Prostate gland (tissue), 2 donors: ENCODE measurements around the gene GRB10. TPM values are rescaled to one million over a fixed set of nuclear protein-coding genes. Genes with fewer than 3 reads are reported as not detected.

Experiments used
- DNase-seq: peaks from one replicate; pipeline ENCODE4 v3.0.0-alpha.2; 2019; ENCODE audit warnings: low spot score
- H3K27ac ChIP-seq, 2 donors: fragments of 200-600 bp; sonication (generic); 2 replicates each; pipeline ENCODE4 v1.5.1; 2017 to 2019
- H3K27me3 ChIP-seq: fragments of 200-600 bp; sonication (generic); replicated peaks from 2 replicates; pipeline ENCODE4 v1.5.1; 2019; ENCODE audit not compliant: insufficient read depth
- H3K36me3 ChIP-seq, 2 donors: fragments of 200-600 bp; sonication (generic); 1 replicate in 1 of 2; 2 replicates in 1 of 2; pipeline versions ENCODE4 v1.5.1 to v1.8.1; 2017 to 2019
- H3K4me1 ChIP-seq: fragments of 200-600 bp; sonication (generic); replicated peaks from 2 replicates; pipeline ENCODE4 v1.5.1; 2019
- H3K4me3 ChIP-seq, 2 donors: fragments of 200-600 bp; sonication (generic); 2 replicates each; pipeline ENCODE4 v1.5.1; 2017 to 2019
- H3K9me3 ChIP-seq: fragments of 200-600 bp; sonication (generic); 2 replicates; pipeline ENCODE4 v1.5.1; 2017
- CTCF ChIP-seq, 4 experiments: fragments of 200-600 bp in 2 of 4; fragments of 450-650 bp in 2 of 4; sonication (generic) in 2 of 4; IDR thresholded peaks; 1 replicate in 3 of 4; 2 replicates in 1 of 4; pipeline ENCODE4 v1.5.1; 2016 to 2019; ENCODE audit warnings: antibody characterized with exemption in 4 of 4, mild to moderate bottlenecking in 2 of 4, moderate library complexity in 2 of 4
- POLR2A ChIP-seq: fragments of 450-650 bp; IDR thresholded peaks from one replicate; pipeline ENCODE4 v1.6.1; 2016; ENCODE audit warnings: antibody characterized with exemption, mild to moderate bottlenecking
- POLR2AphosphoS5 ChIP-seq: sonication (generic); formaldehyde crosslinking; IDR thresholded peaks from one replicate; pipeline ENCODE4 v1.6.1; 2017; ENCODE audit warnings: antibody characterized with exemption
- WGBS: methylation state at CpG from one replicate; pipeline ENCODE4 v1.1.5; 2018; 5-methylcytosine and 5-hydroxymethylcytosine counted together
- intact Hi-C: fragments of 100-400 bp; cut with DNase I; formaldehyde crosslinking; loops from one replicate; pipeline ENCODE4 v1.14.2; 2022
- total RNA-seq, 2 donors: library from RNA; depleted of rRNA; stranded (reverse); fragments of >200 nt; gene quantifications; one replicate each; pipeline ENCODE4 v1.1.0, GENCODE V29; 2016

GRB10 gene
- total RNA-seq, 2 donors from 2014 or later = 54.3 to 63.1 TPM

DNA sequence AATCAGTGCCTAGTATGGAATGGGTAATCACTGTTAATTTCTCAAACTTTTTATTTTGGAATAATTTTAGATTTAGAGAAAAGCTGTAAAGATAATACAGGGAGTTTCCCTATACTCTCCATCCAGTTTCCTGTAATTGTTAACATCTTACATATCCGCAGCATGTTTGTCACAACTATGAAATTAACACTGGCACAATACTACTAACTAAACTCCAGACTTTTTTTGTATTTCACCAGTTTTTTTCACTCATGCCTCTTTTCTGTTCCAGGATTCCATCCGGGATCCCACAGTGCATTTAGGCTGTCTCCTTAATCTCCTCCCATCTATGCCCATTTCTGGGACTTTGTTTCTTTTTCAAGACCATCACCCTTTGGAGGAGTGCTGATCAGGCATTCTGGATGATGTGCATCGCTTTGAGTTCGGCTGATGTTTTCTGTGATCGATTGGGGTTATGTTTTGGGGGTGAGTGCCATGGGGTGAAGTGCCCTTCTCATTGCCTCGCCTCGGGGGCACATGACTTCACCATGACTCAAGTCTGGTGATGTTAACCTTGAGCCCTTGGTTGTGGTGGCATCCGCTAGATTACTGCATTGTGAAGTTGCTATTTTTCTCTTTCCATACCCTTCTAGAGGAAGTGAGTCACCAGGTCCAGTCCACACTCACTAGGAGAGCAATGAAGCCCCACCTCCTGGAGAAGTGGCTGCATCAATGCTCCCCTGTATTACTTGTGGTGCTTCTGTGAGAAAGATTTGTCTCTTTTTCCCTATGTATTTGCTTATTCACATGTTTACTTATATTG is 43.9 kb upstream of the GRB10 start:
- Histone ChIP-seq H3K9me3 (no peaks in the 10 kb centered on the region), H3K27ac (no peak overlapping the region), H3K27me3 (no peaks in the 10 kb centered on the region), H3K4me3 (no peak overlapping the region), H3K4me1 (no peaks in the 10 kb centered on the region), H3K36me3 (no peaks in the 10 kb centered on the region)
- no peak for TF ChIP-seq CTCF (IDR thresholded peaks at IDR 0.05)
- TF ChIP-seq POLR2A = no peak
- no peak for TF ChIP-seq POLR2AphosphoS5
- intact Hi-C loops = no loop called here
- no peak for DNase-seq
- 83% methylated on average over 8 of the region's 8 CpGs for WGBS

- Histone ChIP-seq H3K27me3 (no peaks in the 10 kb centered on the region), H3K36me3 (no peaks in the 10 kb centered on the region), H3K9me3 (no peaks in the 10 kb centered on the region), H3K4me3 (no peak overlapping the region), H3K27ac (no peak overlapping the region), H3K4me1 (no peaks in the 10 kb centered on the region)
- TF ChIP-seq POLR2A = no peak
- no peak for TF ChIP-seq POLR2AphosphoS5
- TF ChIP-seq CTCF (IDR thresholded peaks at IDR 0.05) = no peak
- intact Hi-C loops = no loop called here
- 81% methylated on average over 7 of the region's 7 CpGs for WGBS
- no peak for DNase-seq
Measured at GRCh38 chr7:50825465-50825864, 42.8 kb upstream of the GRB10 start.

- Histone ChIP-seq H3K9me3 (no peaks in the 10 kb centered on the region), H3K36me3 (no peaks in the 10 kb centered on the region), H3K27me3 (no peaks in the 10 kb centered on the region), H3K4me3 (no peak overlapping the region), H3K4me1 (no peaks in the 10 kb centered on the region), H3K27ac (no peak overlapping the region)
- DNase-seq = no peak
- no peak for TF ChIP-seq POLR2A
- TF ChIP-seq CTCF (IDR thresholded peaks at IDR 0.05) = no peak
- TF ChIP-seq POLR2AphosphoS5 = no peak
- WGBS = 95% methylated on average over 4 of the region's 4 CpGs
- intact Hi-C loops = no loop called here
Measured at GRCh38 chr7:50824882-50825281, 42.2 kb upstream of the GRB10 start.

GRCh38 chr7:50822706-50823105 is 40.0 kb upstream of the GRB10 start:
- no peak for DNase-seq
- H3K27me3 ChIP-seq = no peaks in the 10 kb centered on the region
- no peaks in the 10 kb centered on the region for H3K9me3 ChIP-seq
- no peaks in the 10 kb centered on the region for H3K4me1 ChIP-seq
- TF ChIP-seq CTCF (IDR thresholded peaks at IDR 0.05) (no peak), POLR2AphosphoS5 (no peak), POLR2A (no peak)
- no peak overlapping the region for H3K27ac ChIP-seq
- no peaks in the 10 kb centered on the region for H3K36me3 ChIP-seq
- no peak overlapping the region for H3K4me3 ChIP-seq
- 79% methylated on average over 5 of the region's 5 CpGs for WGBS
- intact Hi-C loops = no loop called here

DNA sequence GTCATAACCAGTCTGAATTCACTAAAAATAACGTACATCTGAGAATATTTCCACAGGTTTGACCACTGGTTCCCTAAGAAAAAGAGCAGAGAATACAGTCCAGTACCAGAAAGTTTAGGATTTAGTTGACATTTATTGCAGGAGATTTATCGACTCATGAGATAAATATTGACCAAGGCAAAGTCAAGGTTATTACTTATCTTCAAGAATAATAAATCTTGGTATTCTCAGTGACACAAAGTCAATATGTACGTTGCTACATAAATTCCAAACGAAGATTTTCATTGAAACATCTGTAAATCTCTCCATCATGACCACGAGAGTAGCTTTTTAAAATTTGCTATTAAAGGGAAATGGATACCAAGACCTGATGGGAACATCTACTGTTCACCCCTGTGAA is 39.4 kb upstream of the GRB10 start:
- no peaks in the 10 kb centered on the region for H3K4me1 ChIP-seq
- H3K27ac ChIP-seq = no peak overlapping the region
- 24% methylated on average over 5 of the region's 5 CpGs for WGBS
- no peaks in the 10 kb centered on the region for H3K9me3 ChIP-seq
- no peak for DNase-seq
- H3K4me3 ChIP-seq = no peak overlapping the region
- H3K36me3 ChIP-seq = no peaks in the 10 kb centered on the region
- intact Hi-C loops = no loop called here
- H3K27me3 ChIP-seq = no peaks in the 10 kb centered on the region
- TF ChIP-seq CTCF (IDR thresholded peaks at IDR 0.05) (no peak), POLR2A (no peak), POLR2AphosphoS5 (peak; percentile 14)
